Measurements from ENCODE around the gene HOMER2.

Gene HOMER2

DNA sequence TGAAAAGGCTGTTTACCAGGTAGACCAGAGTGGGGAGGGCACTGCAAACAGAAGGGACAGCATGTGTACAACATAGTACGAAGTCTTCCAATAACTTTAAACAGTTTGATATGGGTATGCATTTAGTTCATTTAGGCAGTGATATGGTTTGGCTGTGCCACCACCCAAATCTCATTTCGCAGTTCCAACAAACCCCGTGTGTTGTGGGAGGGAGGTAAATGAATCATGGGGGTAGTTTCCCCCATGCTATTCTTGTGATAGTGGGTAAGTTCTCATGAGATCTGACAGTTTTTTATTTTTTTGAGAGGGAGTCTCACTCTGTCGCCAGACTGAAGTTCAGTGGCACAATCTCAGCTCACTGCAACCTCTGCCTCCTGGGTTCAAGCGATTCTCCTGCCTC, 25.9 kb upstream of the HOMER2 start:
- H4K20me1 ChIP-seq (ENCODE audit: control insufficient read depth, insufficient read depth, low read depth, low read length) = no peaks in the 10 kb centered on the region
- H3K79me2 ChIP-seq (ENCODE audit: control insufficient read depth, low read length) = no peaks in the 10 kb centered on the region
- TF ChIP-seq EZH2phosphoT487 (IDR thresholded peaks at IDR 0.05; ENCODE audit: borderline replicate concordance, low read length) = no peak
- TF ChIP-seq, protein P1, sequence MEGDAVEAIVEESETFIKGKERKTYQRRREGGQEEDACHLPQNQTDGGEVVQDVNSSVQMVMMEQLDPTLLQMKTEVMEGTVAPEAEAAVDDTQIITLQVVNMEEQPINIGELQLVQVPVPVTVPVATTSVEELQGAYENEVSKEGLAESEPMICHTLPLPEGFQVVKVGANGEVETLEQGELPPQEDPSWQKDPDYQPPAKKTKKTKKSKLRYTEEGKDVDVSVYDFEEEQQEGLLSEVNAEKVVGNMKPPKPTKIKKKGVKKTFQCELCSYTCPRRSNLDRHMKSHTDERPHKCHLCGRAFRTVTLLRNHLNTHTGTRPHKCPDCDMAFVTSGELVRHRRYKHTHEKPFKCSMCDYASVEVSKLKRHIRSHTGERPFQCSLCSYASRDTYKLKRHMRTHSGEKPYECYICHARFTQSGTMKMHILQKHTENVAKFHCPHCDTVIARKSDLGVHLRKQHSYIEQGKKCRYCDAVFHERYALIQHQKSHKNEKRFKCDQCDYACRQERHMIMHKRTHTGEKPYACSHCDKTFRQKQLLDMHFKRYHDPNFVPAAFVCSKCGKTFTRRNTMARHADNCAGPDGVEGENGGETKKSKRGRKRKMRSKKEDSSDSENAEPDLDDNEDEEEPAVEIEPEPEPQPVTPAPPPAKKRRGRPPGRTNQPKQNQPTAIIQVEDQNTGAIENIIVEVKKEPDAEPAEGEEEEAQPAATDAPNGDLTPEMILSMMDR (IDR thresholded peaks at IDR 0.05; ENCODE audit: low read depth, low read length, poor library complexity, severe bottlenecking) = no peak
- no peak overlapping the region for H3K4me3 ChIP-seq (ENCODE audit: low read length)
- H3K27ac ChIP-seq (ENCODE audit: low read depth, low read length) = no peak overlapping the region
- H3K4me2 ChIP-seq (ENCODE audit: low read length) = no peak overlapping the region
- no peaks in the 10 kb centered on the region for H3F3A ChIP-seq (ENCODE audit: control insufficient read depth, insufficient read depth)
- H3K36me3 ChIP-seq (ENCODE audit: control insufficient read depth, low read length) = no peaks in the 10 kb centered on the region
- H3K4me1 ChIP-seq (ENCODE audit: control insufficient read depth, low read length) = no peaks in the 10 kb centered on the region
- no peaks in the 10 kb centered on the region for H3K9me2 ChIP-seq (replicated peaks; ENCODE audit: control insufficient read depth, low read length)
- H3K27me3 ChIP-seq (ENCODE audit: control insufficient read depth, low read length) = no peaks in the 10 kb centered on the region
- no peaks in the 10 kb centered on the region for H3K9me3 ChIP-seq (ENCODE audit: control insufficient read depth, insufficient read depth, low read length)

DNA sequence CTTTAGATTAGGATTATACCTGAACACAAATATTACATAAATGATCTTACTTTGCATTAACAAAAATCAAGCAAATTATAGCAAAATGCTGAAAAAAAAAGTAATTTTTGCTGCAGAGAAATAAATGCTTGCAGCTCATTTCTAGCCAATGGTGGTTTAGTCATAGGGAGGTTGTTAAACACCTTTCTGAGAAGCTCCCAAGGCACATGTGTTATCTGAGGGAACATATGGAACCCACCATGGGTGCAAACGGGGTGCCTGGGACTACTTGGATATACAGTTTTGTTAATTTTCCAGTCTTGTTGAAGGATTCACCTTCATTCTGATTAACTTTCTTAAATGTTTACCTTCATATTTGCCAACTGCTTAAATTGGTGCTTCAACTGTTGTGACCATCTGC, 24.6 kb upstream of the HOMER2 start:
- Histone ChIP-seq H3F3A (ENCODE audit: control insufficient read depth, insufficient read depth) (no peaks in the 10 kb centered on the region), H3K79me2 (ENCODE audit: control insufficient read depth, low read length) (no peaks in the 10 kb centered on the region), H3K4me2 (ENCODE audit: low read length) (no peak overlapping the region), H3K27ac (ENCODE audit: low read depth, low read length) (no peak overlapping the region), H3K4me1 (ENCODE audit: control insufficient read depth, low read length) (no peaks in the 10 kb centered on the region), H3K27me3 (ENCODE audit: control insufficient read depth, low read length) (no peaks in the 10 kb centered on the region), H3K36me3 (ENCODE audit: control insufficient read depth, low read length) (no peaks in the 10 kb centered on the region), H3K4me3 (ENCODE audit: low read length) (no peak overlapping the region), H3K9me3 (ENCODE audit: control insufficient read depth, insufficient read depth, low read length) (no peaks in the 10 kb centered on the region), H4K20me1 (ENCODE audit: control insufficient read depth, insufficient read depth, low read depth, low read length) (no peaks in the 10 kb centered on the region), H3K9me2 (replicated peaks; ENCODE audit: control insufficient read depth, low read length) (no peaks in the 10 kb centered on the region)
- TF ChIP-seq, protein P1 (IDR thresholded peaks at IDR 0.05; ENCODE audit: low read depth, low read length, poor library complexity, severe bottlenecking) = no peak
- no peak for TF ChIP-seq EZH2phosphoT487 (IDR thresholded peaks at IDR 0.05; ENCODE audit: borderline replicate concordance, low read length)

DNA sequence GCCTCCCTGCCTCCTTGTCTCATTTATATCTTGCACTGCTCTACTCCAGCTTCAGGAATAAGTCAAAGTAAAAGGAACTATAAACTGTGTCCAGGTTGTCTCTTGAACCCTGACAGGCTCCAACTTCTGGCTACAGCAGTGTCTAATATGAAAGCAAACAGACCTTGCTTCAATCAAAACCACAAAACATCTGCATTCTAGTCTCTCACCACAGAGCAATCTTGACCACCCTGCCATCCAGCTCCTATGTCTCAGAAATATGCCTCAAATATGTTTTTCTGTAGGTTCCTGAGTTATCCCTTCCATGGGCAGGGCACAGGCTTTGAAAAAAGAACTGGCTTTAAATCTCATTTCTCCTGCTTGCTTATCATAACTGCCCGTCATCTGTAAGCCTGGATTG, 20.5 kb upstream of the HOMER2 start:
- Histone ChIP-seq H3K9me2 (replicated peaks; ENCODE audit: control insufficient read depth, low read length) (no peaks in the 10 kb centered on the region), H3K4me3 (ENCODE audit: low read length) (no peak overlapping the region), H3K4me1 (ENCODE audit: control insufficient read depth, low read length) (no peaks in the 10 kb centered on the region), H3K4me2 (ENCODE audit: low read length) (no peak overlapping the region), H3K36me3 (ENCODE audit: control insufficient read depth, low read length) (no peaks in the 10 kb centered on the region), H3K27ac (ENCODE audit: low read depth, low read length) (no peak overlapping the region), H3K9me3 (ENCODE audit: control insufficient read depth, insufficient read depth, low read length) (no peaks in the 10 kb centered on the region), H4K20me1 (ENCODE audit: control insufficient read depth, insufficient read depth, low read depth, low read length) (no peaks in the 10 kb centered on the region), H3K27me3 (ENCODE audit: control insufficient read depth, low read length) (0 out of 2 replicates have a peak, but pooled peaks cover 4% of the 10 kb centered on the region), H3F3A (ENCODE audit: control insufficient read depth, insufficient read depth) (no peaks in the 10 kb centered on the region), H3K79me2 (ENCODE audit: control insufficient read depth, low read length) (no peaks in the 10 kb centered on the region)
- no peak for TF ChIP-seq EZH2phosphoT487 (IDR thresholded peaks at IDR 0.05; ENCODE audit: borderline replicate concordance, low read length)
- TF ChIP-seq, protein P1 (IDR thresholded peaks at IDR 0.05; ENCODE audit: low read depth, low read length, poor library complexity, severe bottlenecking) = no peak
